CD4-positive, alpha-beta T cell treated with Interferon alpha-2 for 1 hour (primary cell): ENCODE measurements around the gene KRT86.
"Not testable (repeated sequence)": the region's sequence is repeated elsewhere in the genome, so short reads cannot be mapped to it uniquely, and the experiment has no call there.

Experiments
- DNase-seq, 2 donors: peaks; one replicate each; pipeline ENCODE4 v3.0.0-alpha.2; 2020 to 2022

The KRT86 gene

GRCh38 chr12:52342781-52343490, 68.5 kb downstream of the KRT86 start:
- DNase-seq = no peak

- DNase-seq = no peak
These were observed 69.1 kb downstream of the KRT86 start for GRCh38 chr12:52343550-52343949.

- no peak for DNase-seq
These were observed 69.7 kb downstream of the KRT86 start for GRCh38 chr12:52344111-52344510.

- not testable (repeated sequence) for DNase-seq
These were observed 70.6 kb downstream of the KRT86 start for GRCh38 chr12:52345041-52345440.

GRCh38 chr12:52346593-52346992, 72.1 kb downstream of the KRT86 start:
- DNase-seq = no peak

- no peak for DNase-seq
These were observed 72.6 kb downstream of the KRT86 start for GRCh38 chr12:52347016-52347415.

- no peak for DNase-seq
These were observed 73.4 kb downstream of the KRT86 start for GRCh38 chr12:52347551-52348510.

GRCh38 chr12:52349196-52349595, 74.8 kb downstream of the KRT86 start:
- DNase-seq = no peak

GRCh38 chr12:52350021-52350620, 75.7 kb downstream of the KRT86 start:
- DNase-seq = no peak

- DNase-seq = no peak
These were observed 76.3 kb downstream of the KRT86 start for GRCh38 chr12:52350786-52351185.

- DNase-seq = peak; percentile 54 to 72
These were observed 77.0 kb downstream of the KRT86 start for GRCh38 chr12:52351196-52352059.

GRCh38 chr12:52352951-52353350, 78.5 kb downstream of the KRT86 start:
- DNase-seq = no peak

- DNase-seq = no peak
These were observed 79.3 kb downstream of the KRT86 start for GRCh38 chr12:52353766-52354165.

- DNase-seq = no peak
These were observed 79.8 kb downstream of the KRT86 start for GRCh38 chr12:52354200-52354599.

- no peak for DNase-seq
These were observed 80.7 kb downstream of the KRT86 start for GRCh38 chr12:52355176-52355575.

- no peak for DNase-seq
These were observed 81.8 kb downstream of the KRT86 start for GRCh38 chr12:52356031-52356761.

GRCh38 chr12:52356762-52357580, 82.5 kb downstream of the KRT86 start:
- DNase-seq = no peak
